AG04450 (cell line): ENCODE data around the gene CLDN18. TPM values are rescaled to one million over a fixed set of nuclear protein-coding genes. Genes with fewer than 3 reads are reported as not detected.

Experiments used
- CTCF ChIA-PET: fragments of 300-600, 350-600 bp; formaldehyde crosslinking; extraction: SDS; loops from one replicate; lab custom pipeline; 2022; ENCODE audit warnings: antibody characterized with exemption, inconsistent platforms; lab: Charles Lee
- POLR2A ChIA-PET: fragments of 350-600 bp; formaldehyde crosslinking; extraction: SDS; loops from one replicate; lab custom pipeline; 2021; ENCODE audit warnings: antibody characterized with exemption, inconsistent platforms; lab: Yijun Ruan, JAX
- DNase-seq: peaks from one replicate; pipeline ENCODE4 v3.0.0-alpha.2; 2011; ENCODE audit warnings: low read depth, low spot score
- H3K27ac ChIP-seq: one replicate; pipeline ENCODE4 v1.5.1; 2012; ENCODE audit warnings: low read depth, low read length, control low read depth
- H3K27me3 ChIP-seq: one replicate; pipeline ENCODE4 v1.6.0; 2012; ENCODE audit warnings: low read length; ENCODE audit not compliant: control insufficient read depth, insufficient read depth
- H3K4me3 ChIP-seq: 2 replicates; pipeline ENCODE4 v1.5.1; 2011; ENCODE audit warnings: mild to moderate bottlenecking, low read depth, low read length, control low read depth
- H3K9me3 ChIP-seq: 2 replicates; pipeline ENCODE4 v1.5.1; 2012; ENCODE audit warnings: low read length; ENCODE audit not compliant: control insufficient read depth, insufficient read depth
- CTCF ChIP-seq: IDR thresholded peaks from 2 replicates; pipeline ENCODE4 v1.5.1; 2011; ENCODE audit warnings: low read depth, low read length, control low read depth, inconsistent platforms
- polyA plus RNA-seq: library from polyadenylated mRNA; depleted of rRNA; stranded (reverse); fragments of >200 nt; gene quantifications from 2 replicates; pipeline ENCODE4 v1.2.3, GENCODE V29; 2011

CLDN18 gene
- polyA plus RNA-seq, 1 experiment, result not detected

- Histone ChIP-seq H3K4me3 (no peak overlapping the region), H3K27me3 (no peaks in the 10 kb centered on the region), H3K27ac (no peak overlapping the region), H3K9me3 (no peaks in the 10 kb centered on the region)
- ChIA-PET CTCF (interaction anchor here (1.0 to 1.1 kb wide), 2 partner anchors 16 to 18 kb away, joined by 3 read pairs; no protein-coding TSS in a partner anchor), POLR2A (no interaction called here)
- no peak for DNase-seq
- no peak for TF ChIP-seq CTCF
These were observed 26.6 kb downstream of the CLDN18 start for GRCh38 chr3:138036572-138036971.

GRCh38 chr3:138038725-138039462 is 28.9 kb downstream of the CLDN18 start:
- no peaks in the 10 kb centered on the region for H3K9me3 ChIP-seq
- CTCF ChIA-PET, result interaction anchor here (1.7 kb wide), 1 partner anchor 13 kb away, joined by 7 read pairs; no protein-coding TSS in a partner anchor
- no peak overlapping the region for H3K4me3 ChIP-seq
- no peak for DNase-seq
- H3K27me3 ChIP-seq, result no peaks in the 10 kb centered on the region
- no peak overlapping the region for H3K27ac ChIP-seq
- POLR2A ChIA-PET, result interaction anchor here (0.7 kb wide), 1 partner anchor 17 kb away, joined by 3 read pairs; no protein-coding TSS in a partner anchor
- TF ChIP-seq CTCF, result no peak

GRCh38 chr3:138042043-138042442 is 32.1 kb downstream of the CLDN18 start:
- TF ChIP-seq CTCF, result no peak
- no peak overlapping the region for H3K27ac ChIP-seq
- CTCF ChIA-PET, result interaction anchor here (1.0 to 3.2 kb wide), 3 partner anchors 9 to 73 kb away, joined by 3 to 19 read pairs (median 4); partner anchors contain the start of gene DZIP1L
- H3K4me3 ChIP-seq, result no peak overlapping the region
- no peaks in the 10 kb centered on the region for H3K9me3 ChIP-seq
- H3K27me3 ChIP-seq, result no peaks in the 10 kb centered on the region
- peak; percentile 45 for DNase-seq
- POLR2A ChIA-PET, result no interaction called here

GRCh38 chr3:138043266-138044029 is 33.5 kb downstream of the CLDN18 start:
- TF ChIP-seq CTCF, result no peak
- H3K4me3 ChIP-seq, result no peak overlapping the region
- peak overlapping the region; percentile 77 for H3K27ac ChIP-seq
- CTCF ChIA-PET, result interaction anchor here (0.9 to 3.2 kb wide), 4 partner anchors 9 to 75 kb away, joined by 3 to 19 read pairs (median 4); partner anchors contain the start of gene DZIP1L
- peak; percentile 72 for DNase-seq
- H3K27me3 ChIP-seq, result no peaks in the 10 kb centered on the region
- POLR2A ChIA-PET, result no interaction called here
- no peaks in the 10 kb centered on the region for H3K9me3 ChIP-seq
